T-cell (primary cell): ENCODE data around the gene ARL5B. TPM values are rescaled to one million over a fixed set of nuclear protein-coding genes. Genes with fewer than 3 reads are reported as not detected.

ENCODE experiments used
- ATAC-seq, 4 experiments: fragments of 200-7000 bp in 3 of 4; fragments of 150-1000 bp in 1 of 4; cut with Tn5 transposase; replicated peaks in 1 of 4; 1 replicate in 3 of 4; 2 replicates in 1 of 4; pipeline ENCODE4 v1.10.0; 2021; ENCODE audit warnings: moderate library complexity in 3 of 4, mild to moderate bottlenecking in 2 of 4, moderate number of reproducible peaks in 1 of 4
- CTCF ChIA-PET, 2 donors: fragments of 300-600 bp; sonication (Branson Sonifier 250); formaldehyde crosslinking; loops; one replicate each; lab custom pipeline; 2022; ENCODE audit warnings: antibody characterized with exemption in 2 of 2; lab: Charles Lee
- POLR2A ChIA-PET, 2 donors: fragments of 300-600 bp; sonication (Branson Sonifier 250); formaldehyde crosslinking; loops; one replicate each; lab custom pipeline; 2022; ENCODE audit warnings: antibody characterized with exemption in 2 of 2; lab: Charles Lee
- DNase-seq, 35 experiments: peaks; one replicate each; pipeline versions ENCODE4 v3.0.0 to v3.0.0-alpha.2; 2013 to 2023
- H3K27ac ChIP-seq: one replicate; pipeline ENCODE4 v1.5.1; 2013; ENCODE audit warnings: low read length
- H3K27me3 ChIP-seq, 2 experiments: replicated peaks in 1 of 2; 1 replicate in 1 of 2; 2 replicates in 1 of 2; pipeline versions ENCODE4 v1.6.1 to v1.7.0; 2013; ENCODE audit warnings: low read length in 1 of 2, mixed read lengths in 1 of 2; ENCODE audit not compliant: control insufficient read depth in 2 of 2, insufficient read depth in 2 of 2; ENCODE audit errors: extremely low read depth in 1 of 2
- H3K36me3 ChIP-seq, 2 donors: 1 replicate in 1 of 2; 2 replicates in 1 of 2; pipeline versions ENCODE4 v1.6.1 to v1.7.0; 2013; ENCODE audit warnings: low read length in 1 of 2; ENCODE audit not compliant: control insufficient read depth in 2 of 2, insufficient read depth in 1 of 2; ENCODE audit errors: extremely low read depth in 1 of 2
- H3K4me1 ChIP-seq, 2 experiments: 1 replicate in 1 of 2; 2 replicates in 1 of 2; pipeline versions ENCODE4 v1.6.1 to v1.7.0; 2013; ENCODE audit warnings: low read length in 2 of 2, mixed read lengths in 1 of 2; ENCODE audit not compliant: insufficient read depth in 2 of 2, control insufficient read depth in 1 of 2; ENCODE audit errors: extremely low read depth in 1 of 2
- H3K4me3 ChIP-seq, 2 donors: 1 replicate in 1 of 2; 2 replicates in 1 of 2; pipeline versions ENCODE4 v1.5.1 to v1.7.0; 2013; ENCODE audit warnings: mild to moderate bottlenecking in 2 of 2, low read length in 1 of 2, moderate library complexity in 1 of 2; ENCODE audit not compliant: control insufficient read depth in 1 of 2; ENCODE audit errors: extremely low read depth in 1 of 2
- H3K9me3 ChIP-seq: 2 replicates; pipeline ENCODE4 v1.7.0; 2013
- H3K27ac Mint-ChIP-seq, 2 donors: one replicate each; pipeline ENCODE4 v1.8.0; 2020 to 2021; ENCODE audit warnings: mild to moderate bottlenecking in 2 of 2, mixed read lengths in 2 of 2
- H3K27me3 Mint-ChIP-seq, 2 donors: one replicate each; pipeline ENCODE4 v1.8.0; 2021 to 2022; ENCODE audit warnings: mixed read lengths in 2 of 2
- H3K36me3 Mint-ChIP-seq: one replicate; pipeline ENCODE4 v1.8.0; 2021; ENCODE audit warnings: mixed read lengths
- H3K4me1 Mint-ChIP-seq, 3 donors: one replicate each; pipeline ENCODE4 v1.8.0; 2020 to 2022; ENCODE audit warnings: mixed read lengths in 3 of 3, mild to moderate bottlenecking in 1 of 3
- H3K4me3 Mint-ChIP-seq, 3 donors: one replicate each; pipeline ENCODE4 v1.8.0; 2020 to 2022; ENCODE audit warnings: mild to moderate bottlenecking in 3 of 3, mixed read lengths in 3 of 3, moderate library complexity in 3 of 3
- H3K9me3 Mint-ChIP-seq, 3 donors: one replicate each; pipeline ENCODE4 v1.8.0; 2020 to 2022; ENCODE audit warnings: mixed read lengths in 3 of 3
- WGBS: methylation state at CpG from one replicate; pipeline ENCODE4 v1.1.5; 2013; ENCODE audit warnings: missing lambda C conversion rate; ENCODE audit not compliant: insufficient coverage; 5-methylcytosine and 5-hydroxymethylcytosine counted together
- total RNA-seq, 35 experiments: library from RNA in 6 of 35; stranded (reverse) in 6 of 35; fragments of 120-200 nt in 1 of 35; gene quantifications; one replicate each; pipeline versions ENCODE4 v1.2.1 to v1.2.4 and lab custom pipeline; 2013 to 2026

Gene ARL5B, protein sequence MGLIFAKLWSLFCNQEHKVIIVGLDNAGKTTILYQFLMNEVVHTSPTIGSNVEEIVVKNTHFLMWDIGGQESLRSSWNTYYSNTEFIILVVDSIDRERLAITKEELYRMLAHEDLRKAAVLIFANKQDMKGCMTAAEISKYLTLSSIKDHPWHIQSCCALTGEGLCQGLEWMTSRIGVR
- total RNA-seq (10 to 100 TPM in 3 of 5 donors, 1 to 10 TPM in 2; 9.7 to 14.9 (median 10.4) TPM), total RNA-seq (lab: John Stamatoyannopoulos, UW) (42.0 to 262 (median 72.3) reads per million in 29 experiments)
- total RNA-seq (2013), result 11.1 TPM

DNA sequence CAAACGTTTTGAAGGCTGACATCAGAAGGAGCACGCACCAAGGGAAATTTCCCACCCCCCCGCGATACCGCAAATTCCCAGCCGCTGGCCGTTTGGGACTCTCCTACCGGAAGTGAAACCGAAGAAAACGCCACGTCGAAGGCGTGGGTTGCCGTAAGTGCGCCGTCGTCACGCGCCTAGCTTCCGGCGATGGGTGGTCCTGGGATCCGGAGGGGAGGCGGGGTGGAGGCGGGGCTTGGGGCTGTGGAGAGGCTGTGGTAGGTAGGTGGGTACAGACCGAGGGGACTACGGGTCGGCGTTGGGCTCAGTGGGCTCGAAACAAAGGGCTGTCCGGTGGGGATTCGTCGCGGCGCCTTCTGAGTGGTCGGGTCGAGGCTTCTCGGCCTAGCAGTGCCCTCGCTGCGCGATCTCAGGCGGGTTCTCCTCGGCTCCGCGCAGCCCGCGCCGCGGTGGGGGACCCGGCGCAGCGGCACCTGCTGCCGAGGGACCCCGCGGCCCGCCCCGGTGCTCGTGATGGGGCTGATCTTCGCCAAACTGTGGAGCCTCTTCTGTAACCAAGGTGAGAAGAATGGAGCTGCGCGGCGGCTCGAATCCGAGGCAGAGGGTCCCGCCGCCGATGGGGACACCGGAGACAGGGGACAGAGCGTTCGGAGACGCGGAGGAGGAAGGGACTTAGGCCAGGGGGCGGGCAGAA is at the start of gene ARL5B:
ARL5B (plus strand) TSS at position 307 of the 694 bp plus-strand sequence; CDS start at position 514, 207 bp downstream.
- H3K27me3 Mint-ChIP-seq, result no peaks in the 10 kb centered on the region
- peaks cover 50 to 57% (median 54%) of the 10 kb centered on the region in 3 donors for H3K4me1 Mint-ChIP-seq
- Histone ChIP-seq H3K27ac (peak within 1 kb of the TSS; percentile 92), H3K27me3 (no peaks in the 10 kb centered on the region), H3K4me3 (peak within 1 kb of the TSS; percentile 67 to 89), H3K36me3 (no peaks in the 10 kb centered on the region), H3K9me3 (no peaks in the 10 kb centered on the region), H3K4me1 (peaks cover 20 to 21% of the 10 kb centered on the region in 2 experiments)
- H3K36me3 Mint-ChIP-seq, result peaks cover 6% of the 10 kb centered on the region
- no peaks in the 10 kb centered on the region for H3K9me3 Mint-ChIP-seq
- ATAC-seq (peak; percentile 94 to 98 (median 96)), DNase-seq (peak; percentile 88 to 98 (median 96))
- H3K27ac Mint-ChIP-seq, result peak within 1 kb of the TSS; percentile 96 to 99
- CTCF ChIA-PET, result interaction anchor here in 1 of 2 donors (0.6 to 1.9 kb wide), 2 partner anchors 9 to 19 kb away, joined by 4 to 7 read pairs; partner anchors contain the start of gene NSUN6
- WGBS, result under 1% methylated on average over 72 of the region's 72 CpGs
- H3K4me3 Mint-ChIP-seq, result peak within 1 kb of the TSS; percentile 95 to 99 (median 97)
- POLR2A ChIA-PET, result interaction anchor here (0.6 to 0.7 kb wide), 6 partner anchors 9 to 116 kb away, joined by 3 to 8 read pairs (median 4); no protein-coding TSS in a partner anchor

DNA sequence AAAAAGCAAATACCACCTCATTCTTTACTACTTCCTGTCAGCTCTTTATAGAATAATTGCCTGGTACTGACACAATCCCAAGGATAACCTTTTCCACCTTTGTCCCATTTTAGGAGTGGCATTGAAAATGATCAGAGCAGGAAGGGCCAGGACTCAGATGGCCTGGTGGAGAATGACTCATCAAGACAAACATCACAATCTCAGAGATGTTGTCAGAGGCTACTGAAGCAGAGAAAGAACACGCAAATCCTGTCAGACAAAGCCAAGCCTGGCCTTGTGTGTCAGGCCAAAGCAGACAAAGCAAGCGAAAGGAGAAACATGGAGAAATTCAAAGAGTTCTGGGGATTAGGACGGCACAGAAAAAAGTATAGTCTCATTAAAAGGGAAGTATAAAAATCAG is 48.7 kb upstream of the ARL5B start:
- no peaks in the 10 kb centered on the region for H3K9me3 ChIP-seq
- Mint-ChIP-seq H3K4me1 (peaks cover 0 to 5% (median 0%) of the 10 kb centered on the region in 3 donors), H3K27me3 (no peaks in the 10 kb centered on the region), H3K36me3 (peaks cover 56% of the 10 kb centered on the region), H3K9me3 (no peaks in the 10 kb centered on the region), H3K4me3 (no peak overlapping the region), H3K27ac (peak overlapping the region in 1 of 2 donors; percentile 56)
- peaks cover 6 to 20% of the 10 kb centered on the region in 2 donors for H3K36me3 ChIP-seq
- H3K4me1 ChIP-seq, result no peaks in the 10 kb centered on the region
- POLR2A ChIA-PET, result no interaction called here
- H3K27ac ChIP-seq, result no peak overlapping the region
- WGBS, result 85% methylated on average over 2 of the region's 3 CpGs
- H3K27me3 ChIP-seq, result no peaks in the 10 kb centered on the region
- CTCF ChIA-PET, result no interaction called here
- no peak for ATAC-seq
- no peak overlapping the region for H3K4me3 ChIP-seq
- DNase-seq, result no peak

DNA sequence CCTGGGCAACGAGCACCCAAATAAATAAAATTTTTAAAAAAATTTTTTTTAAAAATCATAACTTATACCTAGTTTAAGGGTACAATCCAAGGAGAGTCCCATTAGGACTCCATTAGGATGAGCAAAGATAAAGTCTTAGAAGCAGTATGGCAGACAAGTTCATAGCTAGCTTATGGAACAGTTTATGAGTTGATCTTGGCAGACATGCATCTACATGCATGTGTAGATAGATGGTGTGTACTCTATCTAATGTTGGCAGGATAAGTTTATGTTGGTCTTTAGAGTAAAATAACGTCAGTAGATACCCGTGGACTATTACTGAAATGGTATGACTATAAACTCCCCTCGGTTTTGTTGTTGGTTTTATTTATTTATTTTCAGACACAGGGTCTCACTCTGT is 48.1 kb upstream of the ARL5B start:
- no peak for DNase-seq
- no peak overlapping the region for H3K4me3 ChIP-seq
- H3K4me1 Mint-ChIP-seq, result peaks cover 0 to 5% (median 0%) of the 10 kb centered on the region in 3 donors
- no peaks in the 10 kb centered on the region for H3K27me3 ChIP-seq
- H3K36me3 Mint-ChIP-seq, result peaks cover 52% of the 10 kb centered on the region
- peaks cover 6 to 22% of the 10 kb centered on the region in 2 donors for H3K36me3 ChIP-seq
- no peak overlapping the region for H3K4me3 Mint-ChIP-seq
- H3K27ac ChIP-seq, result no peak overlapping the region
- no peaks in the 10 kb centered on the region for H3K9me3 Mint-ChIP-seq
- H3K9me3 ChIP-seq, result no peaks in the 10 kb centered on the region
- H3K27me3 Mint-ChIP-seq, result no peaks in the 10 kb centered on the region
- no peak overlapping the region for H3K27ac Mint-ChIP-seq
- no peak for ATAC-seq
- whole genome bisulfite sequencing, result 100% methylated on average over 1 of the region's 4 CpGs
- H3K4me1 ChIP-seq, result no peaks in the 10 kb centered on the region
- POLR2A ChIA-PET, result no interaction called here
- CTCF ChIA-PET, result interaction anchor here in 1 of 2 donors (0.6 kb wide), 1 partner anchor 107 kb away, joined by 4 read pairs; no protein-coding TSS in a partner anchor

DNA sequence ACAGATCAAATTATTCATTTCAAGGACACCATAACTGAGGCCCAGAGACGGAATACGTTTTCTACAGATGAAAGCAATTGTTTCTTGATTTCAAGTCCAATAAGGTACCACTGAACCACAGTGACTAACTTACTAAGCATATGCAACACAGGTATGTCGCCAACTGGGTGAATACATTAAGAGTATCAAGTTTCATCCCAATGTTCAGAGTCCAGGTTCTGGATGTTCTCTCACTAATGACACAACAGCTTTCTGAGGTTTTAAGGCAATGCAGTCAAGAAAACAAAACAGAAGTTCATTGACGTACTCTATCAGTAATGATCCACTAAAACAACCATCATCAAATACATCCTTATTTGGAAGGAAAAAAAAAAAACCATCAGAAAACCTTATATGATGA is 43.6 kb upstream of the ARL5B start:
- ATAC-seq (no peak), DNase-seq (no peak)
- no peaks in the 10 kb centered on the region for H3K9me3 ChIP-seq
- Mint-ChIP-seq H3K9me3 (no peaks in the 10 kb centered on the region), H3K27me3 (no peaks in the 10 kb centered on the region), H3K4me1 (peaks cover 0 to 5% (median 5%) of the 10 kb centered on the region in 3 donors), H3K4me3 (no peak overlapping the region), H3K36me3 (peaks cover 52% of the 10 kb centered on the region), H3K27ac (no peak overlapping the region)
- ChIA-PET POLR2A (no interaction called here), CTCF (no interaction called here)
- H3K27ac ChIP-seq, result no peak overlapping the region
- peaks cover 4 to 22% of the 10 kb centered on the region in 2 donors for H3K36me3 ChIP-seq
- H3K27me3 ChIP-seq, result no peaks in the 10 kb centered on the region
- WGBS, result no CpG with 5 or more reads among the region's 4 CpGs
- no peaks in the 10 kb centered on the region for H3K4me1 ChIP-seq
- H3K4me3 ChIP-seq, result no peak overlapping the region

DNA sequence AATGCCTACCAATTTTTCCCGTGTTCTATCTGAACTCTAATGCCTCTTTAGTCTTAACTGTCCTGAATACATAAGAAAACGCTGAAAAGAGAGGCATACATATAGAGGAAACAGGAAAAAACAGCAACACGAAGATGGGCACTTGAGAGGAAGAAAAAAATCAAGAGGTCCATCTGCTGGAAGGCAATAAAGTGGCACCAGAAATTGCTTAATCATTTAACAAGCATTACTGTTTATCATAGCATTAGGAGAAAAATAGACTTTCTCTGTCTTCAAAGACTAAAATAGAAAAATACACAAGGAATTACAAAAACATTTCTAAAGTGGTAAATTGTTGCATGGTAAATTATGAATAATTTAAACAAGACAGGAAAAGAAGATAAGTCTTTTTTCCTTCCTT is 42.9 kb upstream of the ARL5B start:
- Histone ChIP-seq H3K4me3 (no peak overlapping the region), H3K9me3 (no peaks in the 10 kb centered on the region), H3K27me3 (no peaks in the 10 kb centered on the region), H3K36me3 (peaks cover 4 to 22% of the 10 kb centered on the region in 2 donors), H3K27ac (no peak overlapping the region), H3K4me1 (no peaks in the 10 kb centered on the region)
- Mint-ChIP-seq H3K4me1 (peaks cover 0 to 5% (median 5%) of the 10 kb centered on the region in 3 donors), H3K9me3 (no peaks in the 10 kb centered on the region), H3K27me3 (no peaks in the 10 kb centered on the region), H3K4me3 (no peak overlapping the region), H3K36me3 (peaks cover 52% of the 10 kb centered on the region), H3K27ac (peak overlapping the region in 1 of 2 donors; percentile 59)
- no CpG with 5 or more reads among the region's 3 CpGs for WGBS
- CTCF ChIA-PET, result interaction anchor here in 1 of 2 donors (0.7 kb wide), 1 partner anchor 339 kb away, joined by 4 read pairs; no protein-coding TSS in a partner anchor
- no peak for DNase-seq
- POLR2A ChIA-PET, result no interaction called here
- ATAC-seq, result no peak

DNA sequence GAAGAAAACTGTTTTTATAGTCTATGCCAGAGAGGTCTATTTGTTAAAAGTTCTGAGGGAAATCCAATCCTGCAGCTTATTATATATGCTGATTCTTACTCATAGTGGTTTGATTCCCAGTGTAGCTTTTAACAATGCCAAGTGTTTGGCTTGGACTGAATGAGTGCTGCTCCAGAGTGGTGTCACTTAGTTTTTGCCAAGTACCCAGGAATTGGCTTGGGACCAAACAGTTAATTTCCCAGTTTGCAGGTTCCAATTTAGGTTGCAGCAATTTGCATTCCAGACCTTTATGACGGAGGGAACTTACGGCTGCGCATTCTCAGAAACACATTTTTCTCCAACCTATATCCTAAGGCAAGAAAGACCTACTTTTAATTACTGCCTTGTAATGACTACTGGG is 40.2 kb upstream of the ARL5B start:
- H3K27me3 Mint-ChIP-seq, result no peaks in the 10 kb centered on the region
- H3K27ac Mint-ChIP-seq, result no peak overlapping the region
- H3K9me3 ChIP-seq, result no peaks in the 10 kb centered on the region
- CTCF ChIA-PET, result no interaction called here
- H3K4me1 ChIP-seq, result no peaks in the 10 kb centered on the region
- ATAC-seq (no peak), DNase-seq (no peak)
- 100% methylated on average over 3 of the region's 3 CpGs for WGBS
- peaks cover 0 to 5% (median 0%) of the 10 kb centered on the region in 3 donors for H3K4me1 Mint-ChIP-seq
- H3K4me3 ChIP-seq, result no peak overlapping the region
- H3K9me3 Mint-ChIP-seq, result no peaks in the 10 kb centered on the region
- H3K36me3 ChIP-seq, result peaks cover 0 to 11% of the 10 kb centered on the region in 2 donors
- POLR2A ChIA-PET, result no interaction called here
- no peak overlapping the region for H3K27ac ChIP-seq
- peaks cover 46% of the 10 kb centered on the region for H3K36me3 Mint-ChIP-seq
- no peak overlapping the region for H3K4me3 Mint-ChIP-seq
- no peaks in the 10 kb centered on the region for H3K27me3 ChIP-seq
